Omental fat pad (tissue), 4 donors: ENCODE measurements around the gene EVPL. TPM values are rescaled to one million over a fixed set of nuclear protein-coding genes. Genes with fewer than 3 reads are reported as not detected.

Experiments
- ATAC-seq: fragments of 150-250 bp; one replicate; pipeline ENCODE4 v1.9.1; 2016; ENCODE audit warnings: mild to moderate bottlenecking, moderate library complexity; ENCODE audit not compliant: low FRiP score
- DNase-seq: peaks from one replicate; pipeline ENCODE4 v3.0.0-alpha.2; 2019; ENCODE audit warnings: low spot score
- CTCF ChIP-seq, 3 donors: fragments of 450-650 bp; IDR thresholded peaks; one replicate each; pipeline ENCODE4 v1.5.1; 2016 to 2017; ENCODE audit warnings: antibody characterized with exemption in 3 of 3, mild to moderate bottlenecking in 3 of 3, moderate library complexity in 2 of 3
- total RNA-seq, 4 donors: library from RNA; depleted of rRNA; stranded (reverse); fragments of >200 nt; gene quantifications; one replicate each; pipeline ENCODE4 v1.1.0, GENCODE V29; 2016

The EVPL gene
- total RNA-seq, 4 donors from 2014 or later: 0.47 to 3.7 (median 1.4) TPM

DNA sequence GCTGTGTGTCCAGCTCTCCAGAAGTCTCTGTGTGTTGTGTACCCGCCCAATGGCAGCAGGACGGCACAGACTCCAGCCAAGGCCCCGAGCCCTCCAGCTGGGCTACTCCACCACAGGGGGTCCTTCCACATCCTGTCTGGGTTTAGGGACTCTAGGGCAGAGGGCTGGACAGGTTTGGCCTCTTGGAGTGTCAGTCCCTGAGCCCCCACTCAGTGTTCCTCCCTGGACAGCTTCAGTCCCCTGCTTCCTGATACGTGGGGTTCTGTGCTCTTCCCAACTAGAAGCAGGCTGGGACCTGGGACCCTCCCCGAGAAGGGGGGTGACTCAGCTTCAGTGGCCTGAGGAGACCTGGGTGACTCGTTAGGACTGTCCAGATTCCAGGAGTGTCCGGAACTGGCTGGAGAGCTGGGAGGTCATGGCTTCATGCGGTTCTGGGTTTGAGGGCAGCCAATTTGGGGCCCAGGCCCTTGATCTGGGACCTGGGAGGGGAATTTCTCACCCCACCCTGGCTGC is 22.3 kb downstream of the EVPL start:
- TF ChIP-seq CTCF (IDR thresholded peaks at IDR 0.05): no peak
- DNase-seq (no peak), ATAC-seq (peak; percentile 10)

DNA sequence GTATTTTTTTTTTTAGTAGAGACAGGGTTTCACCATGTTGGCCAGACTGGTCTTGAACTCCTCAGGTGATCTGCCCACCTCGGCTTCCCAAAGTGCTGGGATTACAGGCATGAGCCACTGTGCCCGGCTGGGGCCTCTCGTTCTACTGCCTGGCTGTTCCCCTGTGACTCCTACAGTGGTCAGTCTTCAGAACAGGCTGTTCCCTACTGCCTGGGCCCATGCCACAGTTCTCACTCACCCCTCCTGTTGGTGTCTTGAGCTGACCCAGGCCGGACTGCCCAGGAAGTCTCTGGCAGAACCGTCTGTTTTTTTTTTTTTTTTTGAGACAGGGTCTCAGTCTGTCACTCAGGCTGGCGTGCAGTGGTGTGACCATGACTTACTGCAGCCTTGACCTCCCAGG is 23.2 kb downstream of the EVPL start:
- no peak for TF ChIP-seq CTCF (IDR thresholded peaks at IDR 0.05)
- ATAC-seq (no peak), DNase-seq (no peak)

GRCh38 chr17:76002100-76002499 is 25.0 kb downstream of the EVPL start:
- no peak for DNase-seq
- no peak for ATAC-seq
- no peak for TF ChIP-seq CTCF (IDR thresholded peaks at IDR 0.05)

- DNase-seq: no peak
- no peak for ATAC-seq
- TF ChIP-seq CTCF (IDR thresholded peaks at IDR 0.05): no peak
Observed at GRCh38 chr17:76000755-76001521, 26.2 kb downstream of the EVPL start, which contains the start of gene CDK3. TSS of gene CDK3 (plus strand) at chr17:76000855. CDS start at chr17:76001426, 571 bp downstream.

DNA sequence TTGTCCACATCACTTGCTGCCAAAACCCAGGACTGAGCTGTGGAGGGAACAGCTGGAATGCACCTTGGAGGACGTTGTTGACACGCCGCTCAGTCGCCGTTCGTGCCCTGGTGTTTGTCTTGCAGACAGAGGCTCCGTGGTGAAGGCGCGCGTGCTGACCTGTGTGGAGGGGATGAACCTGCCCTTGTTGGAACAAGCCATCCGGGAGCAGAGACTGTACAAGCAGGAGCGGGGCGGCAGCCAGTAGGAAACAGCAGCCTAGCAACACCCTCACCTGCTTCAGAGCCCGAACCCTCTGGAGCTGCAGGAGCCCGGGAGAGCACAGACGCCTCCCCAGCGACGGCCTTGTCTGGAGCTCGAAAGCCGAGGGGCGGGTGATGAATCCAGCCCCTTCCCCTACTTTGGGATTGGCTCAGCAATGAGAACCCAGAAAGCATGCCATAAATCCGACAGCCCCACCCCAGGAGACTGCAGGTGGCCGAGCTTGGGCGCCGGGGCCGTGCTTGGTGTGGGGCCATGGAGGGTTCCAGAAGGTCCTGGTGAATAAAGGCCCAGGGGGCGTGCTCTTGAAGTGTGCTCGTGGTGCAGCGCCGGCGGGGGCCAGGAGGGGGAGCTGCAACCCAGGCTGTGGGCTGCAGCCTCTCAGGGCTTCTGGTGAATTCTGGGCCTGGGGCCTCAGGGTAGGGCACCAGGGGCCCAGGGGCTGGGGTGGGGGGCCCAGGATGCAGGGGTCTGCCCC is 26.9 kb downstream of the EVPL start:
- no peak for TF ChIP-seq CTCF (IDR thresholded peaks at IDR 0.05)
- DNase-seq (peak; percentile 39), ATAC-seq (no peak)

GRCh38 chr17:75998327-75998795 is 28.7 kb downstream of the EVPL start:
- no peak for DNase-seq
- TF ChIP-seq CTCF (IDR thresholded peaks at IDR 0.05): no peak
- ATAC-seq: no peak
